GM10248 (cell line): ENCODE measurements around the gene RAD51B.

Source experiments
- CTCF ChIA-PET: fragments of 300-600 bp; sonication (Branson Sonifier 250); formaldehyde crosslinking; extraction: SDS; loops from one replicate; lab custom pipeline; 2021; ENCODE audit warnings: antibody characterized with exemption; lab: Yijun Ruan, JAX
- POLR2A ChIA-PET: fragments of 350-650 bp; sonication (Branson Sonifier 250); formaldehyde crosslinking; extraction: SDS; loops from one replicate; lab custom pipeline; 2020; ENCODE audit warnings: antibody characterized with exemption; lab: Yijun Ruan, JAX
- DNase-seq: peaks from one replicate; pipeline ENCODE4 v3.0.0; 2012; ENCODE audit errors: extremely low spot score
- TF ChIP-seq, protein P1 (sequence below): IDR thresholded peaks from 2 replicates; pipeline ENCODE4 v1.5.1; 2012; ENCODE audit warnings: mild to moderate bottlenecking, low read depth; ENCODE audit errors: extremely low read depth, missing control alignments, control extremely low read depth

Gene RAD51B

GRCh38 chr14:68558096-68558495 is 738.5 kb downstream of the RAD51B start:
- DNase-seq: no peak
- ChIA-PET POLR2A (no interaction called here), CTCF (no interaction called here)
- TF ChIP-seq, protein P1, sequence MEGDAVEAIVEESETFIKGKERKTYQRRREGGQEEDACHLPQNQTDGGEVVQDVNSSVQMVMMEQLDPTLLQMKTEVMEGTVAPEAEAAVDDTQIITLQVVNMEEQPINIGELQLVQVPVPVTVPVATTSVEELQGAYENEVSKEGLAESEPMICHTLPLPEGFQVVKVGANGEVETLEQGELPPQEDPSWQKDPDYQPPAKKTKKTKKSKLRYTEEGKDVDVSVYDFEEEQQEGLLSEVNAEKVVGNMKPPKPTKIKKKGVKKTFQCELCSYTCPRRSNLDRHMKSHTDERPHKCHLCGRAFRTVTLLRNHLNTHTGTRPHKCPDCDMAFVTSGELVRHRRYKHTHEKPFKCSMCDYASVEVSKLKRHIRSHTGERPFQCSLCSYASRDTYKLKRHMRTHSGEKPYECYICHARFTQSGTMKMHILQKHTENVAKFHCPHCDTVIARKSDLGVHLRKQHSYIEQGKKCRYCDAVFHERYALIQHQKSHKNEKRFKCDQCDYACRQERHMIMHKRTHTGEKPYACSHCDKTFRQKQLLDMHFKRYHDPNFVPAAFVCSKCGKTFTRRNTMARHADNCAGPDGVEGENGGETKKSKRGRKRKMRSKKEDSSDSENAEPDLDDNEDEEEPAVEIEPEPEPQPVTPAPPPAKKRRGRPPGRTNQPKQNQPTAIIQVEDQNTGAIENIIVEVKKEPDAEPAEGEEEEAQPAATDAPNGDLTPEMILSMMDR: no peak

GRCh38 chr14:68559949-68560348 is 740.4 kb downstream of the RAD51B start:
- DNase-seq: no peak
- TF ChIP-seq, protein P1: no peak
- ChIA-PET CTCF (no interaction called here), POLR2A (no interaction called here)

DNA sequence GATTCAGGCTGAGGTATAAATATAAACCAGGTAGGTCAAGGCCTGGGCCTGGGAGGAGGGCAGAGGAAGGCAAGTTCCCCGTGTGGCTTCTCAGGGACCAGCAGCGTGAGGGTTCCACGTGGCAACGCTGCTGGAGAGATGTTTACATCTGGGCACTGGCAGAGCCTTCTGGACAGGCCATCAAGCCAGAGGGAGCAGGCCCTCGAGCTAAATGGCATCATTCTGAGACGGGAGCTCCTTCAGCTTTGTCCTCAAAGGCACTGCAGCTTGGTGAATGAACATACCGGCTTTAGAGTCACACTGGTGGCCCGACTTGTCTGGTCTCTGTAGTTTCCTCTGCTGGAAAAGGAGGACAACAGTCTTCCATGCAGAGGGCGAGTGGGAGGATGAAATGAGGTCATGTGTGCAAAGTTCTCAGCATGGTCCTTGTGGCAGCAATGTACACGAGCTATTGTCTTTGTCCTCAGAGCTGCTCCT is 742.0 kb downstream of the RAD51B start:
- ChIA-PET CTCF (interaction anchor here (1.0 to 1.5 kb wide), 2 partner anchors 10 to 26 kb away, joined by 3 to 4 read pairs; no protein-coding TSS in a partner anchor), POLR2A (no interaction called here)
- DNase-seq: no peak
- TF ChIP-seq, protein P1: no peak

- ChIA-PET POLR2A (no interaction called here), CTCF (no interaction called here)
- DNase-seq: no peak
- TF ChIP-seq, protein P1: no peak
These were observed 743.3 kb downstream of the RAD51B start for GRCh38 chr14:68562911-68563250.

DNA sequence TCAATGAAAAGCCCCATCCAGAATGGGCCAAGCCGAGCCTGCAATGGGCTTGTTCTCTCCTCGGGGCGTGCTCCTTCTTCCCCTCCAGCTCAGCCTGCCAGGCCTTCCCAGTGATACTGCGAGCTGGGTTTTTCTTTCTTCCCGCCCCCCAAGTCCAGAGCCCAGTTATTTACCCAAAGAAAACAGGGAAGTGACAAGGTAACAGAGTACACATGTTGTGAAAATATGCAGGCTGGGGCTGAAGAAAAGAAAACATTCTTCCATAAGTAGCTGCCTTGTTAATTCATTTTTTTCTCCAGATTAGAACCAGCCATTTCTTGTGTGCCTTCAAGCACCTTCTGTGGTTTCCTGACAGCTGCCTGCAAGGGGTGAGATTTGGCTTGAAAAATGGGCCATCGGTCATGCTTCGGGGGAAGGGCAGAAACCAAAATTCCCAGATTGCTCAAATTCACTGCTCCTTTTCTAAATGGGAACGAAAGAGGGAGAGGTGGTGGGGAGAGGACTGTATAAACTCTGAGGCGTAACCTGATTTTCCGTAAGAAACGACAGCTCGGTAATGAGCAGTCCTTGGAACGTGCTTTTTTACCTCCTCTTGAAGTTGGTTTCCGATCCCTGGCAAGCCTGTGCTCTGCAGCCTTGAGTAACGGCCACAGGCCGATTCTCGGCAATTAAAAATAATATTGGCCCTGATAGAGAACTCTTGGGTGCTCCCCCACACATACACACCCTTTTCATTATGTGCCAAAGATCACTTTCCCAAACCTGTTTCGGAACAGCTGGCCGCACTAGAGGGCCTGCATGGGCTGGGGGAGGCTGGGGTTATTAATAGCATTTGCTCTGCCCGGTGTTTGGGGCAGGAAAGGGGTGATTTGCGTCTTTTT is 743.9 kb downstream of the RAD51B start:
- DNase-seq: no peak
- CTCF ChIA-PET: interaction anchor here (1.1 kb wide), 1 partner anchor 40 kb away, joined by 5 read pairs; no protein-coding TSS in a partner anchor
- POLR2A ChIA-PET: no interaction called here
- TF ChIP-seq, protein P1: no peak

DNA sequence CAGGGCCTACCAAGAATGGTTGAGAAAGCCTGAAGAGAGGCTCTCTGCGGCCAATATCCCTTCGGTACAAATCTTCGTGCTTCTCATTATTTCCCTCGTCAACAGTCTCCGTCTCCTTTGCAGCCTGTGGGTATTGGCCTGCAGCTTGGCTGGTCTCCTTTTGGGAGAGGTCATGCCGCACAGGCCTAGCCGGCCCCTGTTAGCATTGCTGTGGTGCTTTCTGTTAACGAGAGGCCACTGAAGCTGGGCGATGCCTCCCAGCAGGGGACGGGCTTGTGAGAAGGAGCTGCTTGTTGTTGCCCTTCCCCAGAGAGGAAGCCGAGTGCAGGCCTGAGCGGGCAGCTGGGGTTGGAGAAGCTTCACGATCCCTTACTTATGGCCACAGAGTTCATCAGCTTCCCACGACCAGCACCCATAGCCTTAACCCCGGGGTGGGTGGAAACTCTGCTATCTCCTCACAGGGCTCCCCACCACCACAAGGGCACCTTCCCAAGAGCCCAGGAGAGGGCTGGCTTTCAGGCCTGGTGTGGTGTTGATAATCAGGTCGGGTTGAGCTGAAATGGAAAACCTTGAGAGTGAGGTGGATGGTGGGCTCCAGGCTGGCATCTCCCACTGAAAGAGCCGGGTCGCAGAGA is 744.7 kb downstream of the RAD51B start:
- ChIA-PET CTCF (interaction anchor here (1.1 kb wide), 1 partner anchor 41 kb away, joined by 5 read pairs; no protein-coding TSS in a partner anchor), POLR2A (no interaction called here)
- TF ChIP-seq, protein P1: no peak
- no peak for DNase-seq
